Measurements from ENCODE around the gene AFP. TPM values are rescaled to one million over a fixed set of nuclear protein-coding genes. Genes with fewer than 3 reads are reported as not detected.

Gene AFP
- total and polyA plus RNA-seq, 2 experiments from 2014 or later = 15,250 to 23,697 TPM

GRCh38 chr4:73431813-73432168, 4.2 kb upstream of the AFP start:
- no peak overlapping the region for H2AFZ ChIP-seq
- H3K27ac ChIP-seq = peak overlapping the region; percentile 55
- no peaks in the 10 kb centered on the region for H3K9me3 ChIP-seq (ENCODE audit: low read depth)
- no peaks in the 10 kb centered on the region for H3K9me2 ChIP-seq (replicated peaks; ENCODE audit: insufficient read depth)
- peaks cover 18% of the 10 kb centered on the region for H3K4me1 ChIP-seq (ENCODE audit: insufficient read depth)
- no peak overlapping the region for H3K4me3 ChIP-seq
- H4K20me1 ChIP-seq (ENCODE audit: insufficient read depth, poor library complexity, severe bottlenecking) = no peaks in the 10 kb centered on the region
- peak overlapping the region; percentile 57 for H3K4me2 ChIP-seq
- H3K27me3 ChIP-seq = no peaks in the 10 kb centered on the region
- H3K79me2 ChIP-seq = no peaks in the 10 kb centered on the region
- WGBS (ENCODE audit: low lambda C conversion rate, missing lambda C conversion rate) = 39% methylated on average over 1 of the region's 1 CpG
- TF ChIP-seq EZH2phosphoT487 (IDR thresholded peaks at IDR 0.05; ENCODE audit: low read depth, severe bottlenecking, unreplicated experiment) = no peak
- TF ChIP-seq EZH2 (IDR thresholded peaks at IDR 0.05; ENCODE audit: borderline replicate concordance) = no peak
- no peaks in the 10 kb centered on the region for H3K36me3 ChIP-seq (replicated peaks; ENCODE audit: insufficient read depth, low read depth)
- DNase-seq (ENCODE audit: low spot score) = no peak

GRCh38 chr4:73432169-73433000, 3.6 kb upstream of the AFP start:
- Histone ChIP-seq H2AFZ (no peak overlapping the region), H3K36me3 (replicated peaks; ENCODE audit: insufficient read depth, low read depth) (no peaks in the 10 kb centered on the region), H3K4me3 (no peak overlapping the region), H3K27ac (peak overlapping the region; percentile 57), H3K79me2 (peaks cover 3% of the 10 kb centered on the region), H3K9me3 (ENCODE audit: low read depth) (no peaks in the 10 kb centered on the region), H3K4me1 (ENCODE audit: insufficient read depth) (peaks cover 18% of the 10 kb centered on the region), H4K20me1 (ENCODE audit: insufficient read depth, poor library complexity, severe bottlenecking) (no peaks in the 10 kb centered on the region), H3K4me2 (peak overlapping the region; percentile 57), H3K9me2 (replicated peaks; ENCODE audit: insufficient read depth) (no peaks in the 10 kb centered on the region), H3K27me3 (no peaks in the 10 kb centered on the region)
- no peak for TF ChIP-seq EZH2 (IDR thresholded peaks at IDR 0.05; ENCODE audit: borderline replicate concordance)
- TF ChIP-seq CTCF (IDR thresholded peaks at IDR 0.05; ENCODE audit: poor library complexity) = no peak
- TF ChIP-seq EZH2phosphoT487 (IDR thresholded peaks at IDR 0.05; ENCODE audit: low read depth, severe bottlenecking, unreplicated experiment) = no peak
- peak; percentile 28 for DNase-seq (ENCODE audit: low spot score)
- WGBS (ENCODE audit: low lambda C conversion rate, missing lambda C conversion rate) = 35% methylated on average over 5 of the region's 5 CpGs

- no peaks in the 10 kb centered on the region for H3K9me2 ChIP-seq (replicated peaks; ENCODE audit: insufficient read depth)
- no peaks in the 10 kb centered on the region for H3K36me3 ChIP-seq (replicated peaks; ENCODE audit: insufficient read depth, low read depth)
- DNase-seq (ENCODE audit: low spot score) = no peak
- peak overlapping the region; percentile 57 for H3K27ac ChIP-seq
- H3K9me3 ChIP-seq (ENCODE audit: low read depth) = no peaks in the 10 kb centered on the region
- TF ChIP-seq EZH2 (IDR thresholded peaks at IDR 0.05; ENCODE audit: borderline replicate concordance) (no peak), CTCF (IDR thresholded peaks at IDR 0.05; ENCODE audit: poor library complexity) (no peak), EZH2phosphoT487 (IDR thresholded peaks at IDR 0.05; ENCODE audit: low read depth, severe bottlenecking, unreplicated experiment) (no peak)
- no peaks in the 10 kb centered on the region for H3K27me3 ChIP-seq
- WGBS (ENCODE audit: low lambda C conversion rate, missing lambda C conversion rate) = 51% methylated on average over 2 of the region's 2 CpGs
- H2AFZ ChIP-seq = no peak overlapping the region
- peaks cover 11% of the 10 kb centered on the region for H3K79me2 ChIP-seq
- no peaks in the 10 kb centered on the region for H4K20me1 ChIP-seq (ENCODE audit: insufficient read depth, poor library complexity, severe bottlenecking)
- H3K4me3 ChIP-seq = no peak overlapping the region
- peak overlapping the region; percentile 57 for H3K4me2 ChIP-seq
- peaks cover 18% of the 10 kb centered on the region for H3K4me1 ChIP-seq (ENCODE audit: insufficient read depth)
These were observed 2.9 kb upstream of the AFP start for GRCh38 chr4:73433140-73433539.

- Histone ChIP-seq H3K79me2 (peaks cover 17% of the 10 kb centered on the region), H3K4me2 (no peak overlapping the region), H3K27ac (no peak overlapping the region), H3K9me3 (ENCODE audit: low read depth) (no peaks in the 10 kb centered on the region), H2AFZ (no peak overlapping the region), H3K4me1 (ENCODE audit: insufficient read depth) (peaks cover 18% of the 10 kb centered on the region), H3K4me3 (no peak overlapping the region), H3K9me2 (replicated peaks; ENCODE audit: insufficient read depth) (no peaks in the 10 kb centered on the region), H3K27me3 (no peaks in the 10 kb centered on the region), H4K20me1 (ENCODE audit: insufficient read depth, poor library complexity, severe bottlenecking) (no peaks in the 10 kb centered on the region), H3K36me3 (replicated peaks; ENCODE audit: insufficient read depth, low read depth) (no peaks in the 10 kb centered on the region)
- 59% methylated on average over 3 of the region's 3 CpGs for WGBS (ENCODE audit: low lambda C conversion rate, missing lambda C conversion rate)
- DNase-seq (ENCODE audit: low spot score) = no peak
- TF ChIP-seq CTCF (IDR thresholded peaks at IDR 0.05; ENCODE audit: poor library complexity) (peak; percentile 44), EZH2phosphoT487 (IDR thresholded peaks at IDR 0.05; ENCODE audit: low read depth, severe bottlenecking, unreplicated experiment) (no peak)
These were observed 1.7 kb upstream of the AFP start for GRCh38 chr4:73434311-73434710.
